ENCODE results near the gene DARS1. TPM values are rescaled to one million over a fixed set of nuclear protein-coding genes. Genes with fewer than 3 reads are reported as not detected.

DARS1 gene
- total RNA-seq, 1 donor from 2014 or later: 63.1 TPM

- H3K4me3 ChIP-seq: no peak overlapping the region
- H3K9me3 ChIP-seq: no peaks in the 10 kb centered on the region
- DNase-seq (ENCODE audit: extremely low spot score in 2 of 2): no peak
- H3K27me3 ChIP-seq: no peaks in the 10 kb centered on the region
- peaks cover 12% of the 10 kb centered on the region for H3K4me1 ChIP-seq
- no peak for TF ChIP-seq CTCF (IDR thresholded peaks at IDR 0.05)
- no peak for TF ChIP-seq POLR2AphosphoS5 (IDR thresholded peaks at IDR 0.05; ENCODE audit: insufficient read depth in 1 of 2, low read depth in 1 of 2)
- no peak for TF ChIP-seq POLR2A (IDR thresholded peaks at IDR 0.05)
- no peaks in the 10 kb centered on the region for H3K36me3 ChIP-seq
- intact Hi-C loops (cut with DNase I): no loop called here
- no peak overlapping the region for H3K27ac ChIP-seq
Measured at GRCh38 chr2:136022396-136023146, 37.1 kb upstream of the DARS1 start.

GRCh38 chr2:136021976-136022375 lies 36.5 kb upstream of the DARS1 start:
- Histone ChIP-seq H3K36me3 (no peaks in the 10 kb centered on the region), H3K4me1 (peaks cover 12% of the 10 kb centered on the region), H3K4me3 (no peak overlapping the region), H3K27ac (no peak overlapping the region), H3K27me3 (no peaks in the 10 kb centered on the region), H3K9me3 (no peaks in the 10 kb centered on the region)
- no peak for TF ChIP-seq CTCF (IDR thresholded peaks at IDR 0.05)
- no peak for TF ChIP-seq POLR2A (IDR thresholded peaks at IDR 0.05)
- no peak for TF ChIP-seq POLR2AphosphoS5 (IDR thresholded peaks at IDR 0.05; ENCODE audit: insufficient read depth in 1 of 2, low read depth in 1 of 2)
- intact Hi-C loops (cut with DNase I): no loop called here
- DNase-seq (ENCODE audit: extremely low spot score in 2 of 2): no peak

- no peak overlapping the region for H3K27ac ChIP-seq
- intact Hi-C loops (cut with DNase I): no loop called here
- peaks cover 12% of the 10 kb centered on the region for H3K4me1 ChIP-seq
- no peaks in the 10 kb centered on the region for H3K36me3 ChIP-seq
- no peak overlapping the region for H3K4me3 ChIP-seq
- TF ChIP-seq CTCF (IDR thresholded peaks at IDR 0.05): no peak
- TF ChIP-seq POLR2A (IDR thresholded peaks at IDR 0.05): no peak
- no peak for TF ChIP-seq POLR2AphosphoS5 (IDR thresholded peaks at IDR 0.05; ENCODE audit: insufficient read depth in 1 of 2, low read depth in 1 of 2)
- H3K27me3 ChIP-seq: no peaks in the 10 kb centered on the region
- no peak for DNase-seq (ENCODE audit: extremely low spot score in 2 of 2)
- H3K9me3 ChIP-seq: no peaks in the 10 kb centered on the region
Measured at GRCh38 chr2:136021406-136021805, 36.0 kb upstream of the DARS1 start.

GRCh38 chr2:136020831-136021230 lies 35.4 kb upstream of the DARS1 start:
- no peak overlapping the region for H3K4me3 ChIP-seq
- H3K4me1 ChIP-seq: peaks cover 7% of the 10 kb centered on the region
- H3K27me3 ChIP-seq: no peaks in the 10 kb centered on the region
- intact Hi-C loops (cut with DNase I): no loop called here
- no peaks in the 10 kb centered on the region for H3K9me3 ChIP-seq
- no peak overlapping the region for H3K27ac ChIP-seq
- H3K36me3 ChIP-seq: no peaks in the 10 kb centered on the region
- no peak for TF ChIP-seq POLR2A (IDR thresholded peaks at IDR 0.05)
- TF ChIP-seq CTCF (IDR thresholded peaks at IDR 0.05): no peak
- no peak for TF ChIP-seq POLR2AphosphoS5 (IDR thresholded peaks at IDR 0.05; ENCODE audit: insufficient read depth in 1 of 2, low read depth in 1 of 2)
- no peak for DNase-seq (ENCODE audit: extremely low spot score in 2 of 2)

GRCh38 chr2:136019825-136020224 lies 34.4 kb upstream of the DARS1 start:
- no peaks in the 10 kb centered on the region for H3K36me3 ChIP-seq
- DNase-seq (ENCODE audit: extremely low spot score in 2 of 2): no peak
- no peaks in the 10 kb centered on the region for H3K4me1 ChIP-seq
- H3K4me3 ChIP-seq: no peak overlapping the region
- H3K27ac ChIP-seq: no peak overlapping the region
- H3K27me3 ChIP-seq: no peaks in the 10 kb centered on the region
- intact Hi-C loops (cut with DNase I): no loop called here
- no peak for TF ChIP-seq CTCF (IDR thresholded peaks at IDR 0.05)
- TF ChIP-seq POLR2AphosphoS5 (IDR thresholded peaks at IDR 0.05; ENCODE audit: insufficient read depth in 1 of 2, low read depth in 1 of 2): no peak
- no peak for TF ChIP-seq POLR2A (IDR thresholded peaks at IDR 0.05)
- H3K9me3 ChIP-seq: no peaks in the 10 kb centered on the region

Data from vagina (tissue), 2 donors.